Spinal cord (tissue), 10 donors: Measurements from ENCODE around the gene ZFAND4. TPM values are rescaled to one million over a fixed set of nuclear protein-coding genes. Genes with fewer than 3 reads are reported as not detected.

Source experiments
- DNase-seq, 6 donors: peaks; one replicate each; pipeline versions ENCODE4 v3.0.0 to v3.0.0-alpha.2; 2013 to 2015; ENCODE audit warnings: low spot score in 6 of 6, low read depth in 4 of 6
- H3K27ac ChIP-seq: one replicate; pipeline ENCODE4 v1.5.1; 2013; ENCODE audit warnings: low read depth, low read length, control low read depth
- H3K27me3 ChIP-seq: one replicate; pipeline ENCODE4 v1.6.1; 2013; ENCODE audit warnings: low read length; ENCODE audit not compliant: control insufficient read depth, insufficient read depth
- H3K36me3 ChIP-seq: one replicate; pipeline ENCODE4 v1.6.1; 2013; ENCODE audit warnings: low read length; ENCODE audit not compliant: control insufficient read depth, insufficient read depth
- H3K4me1 ChIP-seq: one replicate; pipeline ENCODE4 v1.6.1; 2013; ENCODE audit warnings: low read length; ENCODE audit not compliant: control insufficient read depth, insufficient read depth
- H3K4me3 ChIP-seq: one replicate; pipeline ENCODE4 v1.5.1; 2013; ENCODE audit warnings: low read depth, low read length, control low read depth
- H3K9me3 ChIP-seq: one replicate; pipeline ENCODE4 v1.6.1; 2013; ENCODE audit warnings: low read length; ENCODE audit not compliant: control insufficient read depth, insufficient read depth
- WGBS: methylation state at CpG from one replicate; pipeline ENCODE4 v1.1.5; 2013; ENCODE audit warnings: missing lambda C conversion rate; ENCODE audit not compliant: insufficient coverage; 5-methylcytosine and 5-hydroxymethylcytosine counted together
- polyA plus RNA-seq, 2 donors: library from polyadenylated mRNA; unstranded; fragments of 120-200 nt; gene quantifications; one replicate each; pipeline ENCODE4 v1.2.1, GENCODE V29; 2013; ENCODE audit not compliant: insufficient read length in 2 of 2
- total RNA-seq, 2 donors: library from RNA; depleted of rRNA in 1 of 2; stranded (reverse); fragments of 120-200 nt in 1 of 2; fragments of >200 nt in 1 of 2; gene quantifications; one replicate each; pipeline versions ENCODE4 v1.2.3 to v1.2.4, GENCODE V29; 2013 to 2014
- donor health status: healthy.

Gene ZFAND4
- total and polyA plus RNA-seq, 4 donors, result 19.3 to 28.0 (median 23.1) TPM

- H3K4me1 ChIP-seq, result no peaks in the 10 kb centered on the region
- 91% methylated on average over 4 of the region's 4 CpGs for WGBS
- H3K27me3 ChIP-seq, result no peaks in the 10 kb centered on the region
- DNase-seq, result no peak
- H3K27ac ChIP-seq, result no peak overlapping the region
- H3K36me3 ChIP-seq, result peaks cover 2% of the 10 kb centered on the region
- H3K9me3 ChIP-seq, result no peaks in the 10 kb centered on the region
- no peak overlapping the region for H3K4me3 ChIP-seq
Measured at GRCh38 chr10:45646384-45647050, 26.1 kb downstream of the ZFAND4 start.

DNA sequence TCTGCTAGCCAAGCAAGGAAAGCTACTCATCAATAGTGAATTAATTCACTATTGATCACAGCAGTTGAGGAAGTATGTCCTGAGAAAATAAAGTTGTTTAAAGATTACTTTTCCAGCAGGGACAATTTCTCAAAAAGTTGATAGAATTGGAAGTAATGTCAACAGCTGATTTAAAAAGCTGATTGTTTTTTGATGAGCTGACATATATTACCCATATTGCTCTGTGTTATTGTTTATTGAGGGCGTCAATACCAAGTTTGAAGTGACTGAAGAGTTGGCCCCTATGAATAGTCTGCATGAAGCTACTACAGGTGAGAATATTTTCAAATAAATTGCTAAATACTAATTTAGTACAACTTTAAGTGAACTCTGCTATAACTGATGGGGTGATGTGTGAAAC, 28.0 kb downstream of the ZFAND4 start:
- H3K27me3 ChIP-seq, result no peaks in the 10 kb centered on the region
- WGBS, result no CpG with 5 or more reads among the region's 1 CpG
- peaks cover 2% of the 10 kb centered on the region for H3K36me3 ChIP-seq
- no peaks in the 10 kb centered on the region for H3K4me1 ChIP-seq
- H3K9me3 ChIP-seq, result no peaks in the 10 kb centered on the region
- no peak overlapping the region for H3K4me3 ChIP-seq
- DNase-seq, result no peak
- H3K27ac ChIP-seq, result no peak overlapping the region

GRCh38 chr10:45640941-45641340, 31.6 kb downstream of the ZFAND4 start:
- no peaks in the 10 kb centered on the region for H3K36me3 ChIP-seq
- H3K4me1 ChIP-seq, result no peaks in the 10 kb centered on the region
- no peak for DNase-seq
- WGBS, result no CpG with 5 or more reads among the region's 4 CpGs
- no peaks in the 10 kb centered on the region for H3K9me3 ChIP-seq
- H3K4me3 ChIP-seq, result no peak overlapping the region
- no peaks in the 10 kb centered on the region for H3K27me3 ChIP-seq
- H3K27ac ChIP-seq, result no peak overlapping the region

GRCh38 chr10:45640049-45640448, 32.5 kb downstream of the ZFAND4 start:
- WGBS, result no CpG with 5 or more reads among the region's 1 CpG
- Histone ChIP-seq H3K27ac (no peak overlapping the region), H3K27me3 (no peaks in the 10 kb centered on the region), H3K9me3 (peaks cover 2% of the 10 kb centered on the region), H3K4me1 (no peaks in the 10 kb centered on the region), H3K36me3 (no peaks in the 10 kb centered on the region), H3K4me3 (no peak overlapping the region)
- DNase-seq, result no peak

GRCh38 chr10:45627412-45628048, 45.0 kb downstream of the ZFAND4 start:
- Histone ChIP-seq H3K4me1 (no peaks in the 10 kb centered on the region), H3K9me3 (no peaks in the 10 kb centered on the region), H3K27me3 (no peaks in the 10 kb centered on the region), H3K27ac (no peak overlapping the region), H3K4me3 (no peak overlapping the region), H3K36me3 (no peaks in the 10 kb centered on the region)
- DNase-seq, result no peak
- 94% methylated on average over 3 of the region's 5 CpGs for WGBS

- no peaks in the 10 kb centered on the region for H3K36me3 ChIP-seq
- H3K4me1 ChIP-seq, result no peaks in the 10 kb centered on the region
- H3K9me3 ChIP-seq, result no peaks in the 10 kb centered on the region
- H3K27ac ChIP-seq, result no peak overlapping the region
- no peak overlapping the region for H3K4me3 ChIP-seq
- no peaks in the 10 kb centered on the region for H3K27me3 ChIP-seq
- WGBS, result 90% methylated on average over 2 of the region's 3 CpGs
- no peak for DNase-seq
Measured at GRCh38 chr10:45625879-45626278, 46.7 kb downstream of the ZFAND4 start.

- Histone ChIP-seq H3K4me1 (no peaks in the 10 kb centered on the region), H3K27ac (no peak overlapping the region), H3K27me3 (no peaks in the 10 kb centered on the region), H3K4me3 (no peak overlapping the region), H3K36me3 (no peaks in the 10 kb centered on the region), H3K9me3 (no peaks in the 10 kb centered on the region)
- WGBS, result 98% methylated on average over 5 of the region's 6 CpGs
- DNase-seq, result no peak
Measured at GRCh38 chr10:45624724-45625123, 47.8 kb downstream of the ZFAND4 start.

DNA sequence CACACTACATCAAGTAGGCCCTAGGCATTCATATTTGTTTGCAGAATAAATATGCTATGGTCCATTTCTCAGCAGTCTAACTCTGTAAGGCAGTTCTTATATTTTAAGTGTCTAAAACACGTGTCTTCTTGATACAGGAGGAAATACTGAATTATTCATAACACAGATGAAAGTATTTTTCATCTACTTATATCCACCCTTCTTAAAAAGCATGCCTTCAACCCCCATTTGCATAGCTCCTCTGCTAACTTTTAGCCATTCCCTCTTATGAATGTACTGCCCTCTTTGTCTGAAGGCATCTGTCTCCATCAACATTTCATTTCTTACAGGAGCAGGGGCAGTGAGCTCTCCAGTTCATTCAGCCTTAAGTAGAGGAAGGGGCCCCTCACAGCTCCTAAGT, 57.7 kb downstream of the ZFAND4 start:
- Histone ChIP-seq H3K27me3 (no peaks in the 10 kb centered on the region), H3K4me1 (no peaks in the 10 kb centered on the region), H3K27ac (no peak overlapping the region), H3K4me3 (no peak overlapping the region), H3K9me3 (no peaks in the 10 kb centered on the region), H3K36me3 (peaks cover 2% of the 10 kb centered on the region)
- no CpG with 5 or more reads among the region's 1 CpG for WGBS
- DNase-seq, result no peak

- no peak for DNase-seq
- Histone ChIP-seq H3K4me3 (no peak overlapping the region), H3K36me3 (peaks cover 2% of the 10 kb centered on the region)
Measured at GRCh38 chr10:45612741-45613140, 59.8 kb downstream of the ZFAND4 start.

GRCh38 chr10:45608052-45608451, 64.5 kb downstream of the ZFAND4 start:
- no peaks in the 10 kb centered on the region for H3K4me1 ChIP-seq
- no peak overlapping the region for H3K4me3 ChIP-seq
- no peaks in the 10 kb centered on the region for H3K36me3 ChIP-seq
- no peak overlapping the region for H3K27ac ChIP-seq
- no peaks in the 10 kb centered on the region for H3K27me3 ChIP-seq
- DNase-seq, result no peak
- no peaks in the 10 kb centered on the region for H3K9me3 ChIP-seq
- WGBS, result no CpG with 5 or more reads among the region's 1 CpG

More at GRCh38 chr10:45612741-45613140, 59.8 kb downstream of the ZFAND4 start:
- H3K27ac ChIP-seq, result no peak overlapping the region
- H3K9me3 ChIP-seq, result no peaks in the 10 kb centered on the region
- no peaks in the 10 kb centered on the region for H3K27me3 ChIP-seq
- H3K4me1 ChIP-seq, result no peaks in the 10 kb centered on the region
